ENCODE measurements around the gene TMEM231.

DNA sequence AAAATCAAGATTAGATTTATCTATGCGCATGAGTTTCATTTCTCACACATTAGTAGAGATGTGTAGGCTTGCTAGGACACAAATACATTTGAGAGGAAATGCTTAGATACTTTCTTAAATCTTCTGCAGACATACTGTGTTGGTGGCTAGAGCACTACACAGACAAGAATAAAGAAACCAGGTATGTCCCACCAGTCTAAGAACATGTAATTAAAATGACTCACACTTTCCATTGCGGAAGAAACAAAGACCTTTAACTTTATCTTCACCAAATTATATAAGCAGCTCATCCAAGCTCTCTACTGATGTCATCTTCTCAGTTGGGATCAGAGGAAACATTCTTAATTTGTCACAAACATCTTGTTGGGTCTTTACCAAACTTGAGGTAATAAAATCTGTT lies 22.7 kb upstream of the TMEM231 start:
- no peak for TF ChIP-seq POLR2A (IDR thresholded peaks at IDR 0.05)
- TF ChIP-seq, protein P1, sequence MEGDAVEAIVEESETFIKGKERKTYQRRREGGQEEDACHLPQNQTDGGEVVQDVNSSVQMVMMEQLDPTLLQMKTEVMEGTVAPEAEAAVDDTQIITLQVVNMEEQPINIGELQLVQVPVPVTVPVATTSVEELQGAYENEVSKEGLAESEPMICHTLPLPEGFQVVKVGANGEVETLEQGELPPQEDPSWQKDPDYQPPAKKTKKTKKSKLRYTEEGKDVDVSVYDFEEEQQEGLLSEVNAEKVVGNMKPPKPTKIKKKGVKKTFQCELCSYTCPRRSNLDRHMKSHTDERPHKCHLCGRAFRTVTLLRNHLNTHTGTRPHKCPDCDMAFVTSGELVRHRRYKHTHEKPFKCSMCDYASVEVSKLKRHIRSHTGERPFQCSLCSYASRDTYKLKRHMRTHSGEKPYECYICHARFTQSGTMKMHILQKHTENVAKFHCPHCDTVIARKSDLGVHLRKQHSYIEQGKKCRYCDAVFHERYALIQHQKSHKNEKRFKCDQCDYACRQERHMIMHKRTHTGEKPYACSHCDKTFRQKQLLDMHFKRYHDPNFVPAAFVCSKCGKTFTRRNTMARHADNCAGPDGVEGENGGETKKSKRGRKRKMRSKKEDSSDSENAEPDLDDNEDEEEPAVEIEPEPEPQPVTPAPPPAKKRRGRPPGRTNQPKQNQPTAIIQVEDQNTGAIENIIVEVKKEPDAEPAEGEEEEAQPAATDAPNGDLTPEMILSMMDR (IDR thresholded peaks at IDR 0.05), result no peak
